H1 (cell line): ENCODE results near the gene KLF6. TPM values are rescaled to one million over a fixed set of nuclear protein-coding genes. Genes with fewer than 3 reads are reported as not detected.

Source experiments
- CTCF ChIA-PET: fragments of 300-600 bp; sonication (Branson Sonifier 250); formaldehyde crosslinking; loops from one replicate; lab custom pipeline; 2021; ENCODE audit not compliant: partially characterized antibody; lab: Charles Lee
- POLR2A ChIA-PET: fragments of 300-600 bp; sonication (Branson Sonifier 250); formaldehyde crosslinking; loops from one replicate; lab custom pipeline; 2021; ENCODE audit warnings: inconsistent platforms; ENCODE audit not compliant: partially characterized antibody; lab: Charles Lee
- DNase-seq, 2 experiments: peaks; one replicate each; pipeline versions ENCODE4 v3.0.0 to v3.0.0-alpha.2; 2010 to 2022; ENCODE audit warnings: low spot score in 2 of 2, low read depth in 1 of 2, mixed read lengths in 1 of 2
- FAIRE-seq: peaks from 2 replicates; lab custom pipeline; 2011; peaks lifted over from hg19 to GRCh38; lab: Jason Lieb, UNC
- H2AFZ ChIP-seq: 2 replicates; pipeline ENCODE4 v1.8.1; 2012; ENCODE audit warnings: low read length, inconsistent platforms
- H2AK5ac ChIP-seq: 2 replicates; pipeline ENCODE4 v1.6.1; 2013; ENCODE audit warnings: low read depth, low read length
- H2BK120ac ChIP-seq: replicated peaks from 2 replicates; pipeline ENCODE3; 2013; ENCODE audit warnings: low read depth, low read length, inconsistent platforms
- H2BK12ac ChIP-seq: 2 replicates; pipeline ENCODE4 v1.6.1; 2013; ENCODE audit warnings: low read depth, low read length
- H2BK15ac ChIP-seq: 2 replicates; pipeline ENCODE4 v1.6.1; 2013; ENCODE audit warnings: low read length
- H2BK20ac ChIP-seq: 2 replicates; pipeline ENCODE4 v1.6.1; 2013; ENCODE audit warnings: low read length
- H2BK5ac ChIP-seq: 2 replicates; pipeline ENCODE4 v1.6.1; 2013; ENCODE audit warnings: low read depth, low read length
- H3K14ac ChIP-seq: 2 replicates; pipeline ENCODE4 v1.6.1; 2013; ENCODE audit warnings: inconsistent platforms; ENCODE audit not compliant: insufficient read length
- H3K18ac ChIP-seq: 2 replicates; pipeline ENCODE4 v1.6.1; 2013; ENCODE audit warnings: low read length; ENCODE audit errors: extremely low read depth
- H3K23ac ChIP-seq: 2 replicates; pipeline ENCODE4 v1.6.1; 2013; ENCODE audit warnings: inconsistent platforms; ENCODE audit not compliant: insufficient read length
- H3K23me2 ChIP-seq: 2 replicates; pipeline ENCODE4 v1.6.1; 2013; ENCODE audit warnings: low read depth, low read length
- H3K27ac ChIP-seq: 2 replicates; pipeline ENCODE4 v1.6.1; 2011; ENCODE audit warnings: low read depth, low read length, inconsistent platforms
- H3K27me3 ChIP-seq, 4 experiments: replicated peaks in 1 of 4; 1 replicate in 1 of 4; 2 replicates in 3 of 4; pipeline versions ENCODE4 v1.6.1 to v1.8.1; 2011 to 2013; ENCODE audit warnings: low read length in 3 of 4, mild to moderate bottlenecking in 3 of 4, inconsistent platforms in 2 of 4, mixed read lengths in 2 of 4, moderate library complexity in 1 of 4; ENCODE audit not compliant: control insufficient read depth in 3 of 4, insufficient read depth in 3 of 4; ENCODE audit errors: extremely low read depth in 1 of 4
- H3K36me3 ChIP-seq, 4 experiments: 2 replicates each; pipeline versions ENCODE4 v1.6.1 to v1.8.1; 2011 to 2013; ENCODE audit warnings: mild to moderate bottlenecking in 4 of 4, low read length in 3 of 4, moderate library complexity in 2 of 4, control low read depth in 1 of 4, inconsistent platforms in 1 of 4; ENCODE audit not compliant: insufficient read depth in 4 of 4, control insufficient read depth in 2 of 4
- H3K4ac ChIP-seq: replicated peaks from 2 replicates; pipeline ENCODE3; 2013; ENCODE audit warnings: low read length, low read depth, mixed read lengths, inconsistent platforms; ENCODE audit not compliant: insufficient read length
- H3K4me1 ChIP-seq, 4 experiments: replicated peaks in 1 of 4; 1 replicate in 1 of 4; 2 replicates in 3 of 4; pipeline versions ENCODE4 v1.6.1 to v1.8.1; 2011 to 2013; ENCODE audit warnings: low read length in 3 of 4, inconsistent platforms in 2 of 4, mixed read lengths in 1 of 4; ENCODE audit not compliant: insufficient read depth in 4 of 4, control insufficient read depth in 3 of 4
- H3K4me2 ChIP-seq, 2 experiments: 2 replicates each; pipeline versions ENCODE4 v1.6.1 to v1.8.1; 2011 to 2013; ENCODE audit warnings: low read depth in 2 of 2, low read length in 2 of 2, control low read depth in 1 of 2, inconsistent platforms in 1 of 2, mild to moderate bottlenecking in 1 of 2; ENCODE audit not compliant: insufficient read depth in 1 of 2
- H3K4me3 ChIP-seq, 4 experiments: fragments of 200-600, 300-600 bp in 1 of 4; sonication (generic), shearing (Covaris generic), sonication (Bioruptor Twin) in 1 of 4; 2 replicates each; pipeline versions ENCODE4 v1.5.1 to v1.8.1; 2011 to 2016; ENCODE audit warnings: low read length in 4 of 4, low read depth in 3 of 4, control low read depth in 2 of 4, inconsistent platforms in 2 of 4, mild to moderate bottlenecking in 2 of 4, mixed read lengths in 1 of 4, moderate library complexity in 1 of 4; ENCODE audit not compliant: insufficient read depth in 2 of 4; ENCODE audit errors: extremely low read depth in 1 of 4
- H3K56ac ChIP-seq: replicated peaks from 2 replicates; pipeline ENCODE3; 2013; ENCODE audit warnings: low read depth, mild to moderate bottlenecking, mixed read lengths, low read length, inconsistent platforms; ENCODE audit not compliant: insufficient read length
- H3K79me1 ChIP-seq: 2 replicates; pipeline ENCODE4 v1.6.1; 2013; ENCODE audit warnings: low read depth, low read length, control low read depth
- H3K79me2 ChIP-seq, 2 experiments: 2 replicates each; pipeline versions ENCODE4 v1.6.1 to v1.8.1; 2012 to 2013; ENCODE audit warnings: low read length in 2 of 2, mild to moderate bottlenecking in 2 of 2, inconsistent platforms in 1 of 2; ENCODE audit not compliant: insufficient read depth in 2 of 2, control insufficient read depth in 1 of 2
- H3K9ac ChIP-seq, 4 experiments: replicated peaks in 1 of 4; 1 replicate in 1 of 4; 2 replicates in 3 of 4; pipeline versions ENCODE4 v1.6.1 to v1.8.1; 2011 to 2013; ENCODE audit warnings: low read depth in 3 of 4, low read length in 3 of 4, control low read depth in 2 of 4, mild to moderate bottlenecking in 2 of 4, moderate library complexity in 2 of 4, inconsistent platforms in 1 of 4; ENCODE audit errors: extremely low read depth in 1 of 4
- H3K9me3 ChIP-seq, 2 experiments: 2 replicates each; pipeline versions ENCODE4 v1.6.1 to v1.8.1; 2012 to 2013; ENCODE audit warnings: mild to moderate bottlenecking in 2 of 2, moderate library complexity in 2 of 2, control low read depth in 1 of 2, inconsistent platforms in 1 of 2, low read depth in 1 of 2, low read length in 1 of 2, mixed read lengths in 1 of 2; ENCODE audit not compliant: insufficient read depth in 2 of 2
- H4K20me1 ChIP-seq, 2 experiments: replicated peaks in 1 of 2; 2 replicates each; pipeline versions ENCODE3 to v1.8.1; 2011 to 2013; ENCODE audit warnings: inconsistent platforms in 2 of 2, low read length in 2 of 2, mild to moderate bottlenecking in 1 of 2; ENCODE audit not compliant: insufficient read depth in 2 of 2, control insufficient read depth in 1 of 2
- H4K5ac ChIP-seq: 2 replicates; pipeline ENCODE4 v1.6.1; 2013; ENCODE audit warnings: low read length, low read depth, mixed read lengths, inconsistent platforms; ENCODE audit not compliant: insufficient read length
- H4K8ac ChIP-seq: 2 replicates; pipeline ENCODE4 v1.8.0; 2013; ENCODE audit warnings: mild to moderate bottlenecking, moderate library complexity, low read length, inconsistent platforms; ENCODE audit not compliant: insufficient read depth; ENCODE audit errors: extremely low read depth
- H4K91ac ChIP-seq: replicated peaks from 2 replicates; pipeline ENCODE3; 2013; ENCODE audit warnings: low read length, mixed read lengths, inconsistent platforms; ENCODE audit not compliant: insufficient read length
- ASH2L ChIP-seq: fragments of 200-600, 300-600 bp; sonication (generic); IDR thresholded peaks from one replicate; pipeline ENCODE4 v1.7.1; 2017; ENCODE audit warnings: low read length
- CHD1 ChIP-seq: IDR thresholded peaks from 2 replicates; pipeline ENCODE4 v1.6.1; 2012; ENCODE audit warnings: low read depth, low read length, improper control_type of control experiment
- HDAC2 ChIP-seq, 2 experiments: fragments of 300-600 bp in 1 of 2; sonication (generic) in 1 of 2; IDR thresholded peaks; 2 replicates each; pipeline ENCODE4 v1.6.1; 2011 to 2012; ENCODE audit warnings: low read depth in 2 of 2, low read length in 2 of 2, mild to moderate bottlenecking in 2 of 2, moderate library complexity in 2 of 2, borderline replicate concordance in 1 of 2, inconsistent platforms in 1 of 2
- KDM4A ChIP-seq: IDR thresholded peaks from one replicate; pipeline ENCODE4 v1.7.1; 2012; ENCODE audit warnings: low read depth, mild to moderate bottlenecking, moderate library complexity, low read length, inconsistent platforms; ENCODE audit not compliant: severe bottlenecking
- PHF8 ChIP-seq: fragments of 200-600 bp; sonication (generic); conservative IDR thresholded peaks from 2 replicates; pipeline ENCODE4 v1.7.1; 2012; ENCODE audit warnings: low read depth, mild to moderate bottlenecking, inconsistent platforms, low read length, moderate library complexity
- POLR2AphosphoS5 ChIP-seq: IDR thresholded peaks from 2 replicates; pipeline ENCODE4 v1.6.1; 2011; ENCODE audit warnings: low read depth, low read length
- RAD21 ChIP-seq, 2 experiments: IDR thresholded peaks in 1 of 2; conservative IDR thresholded peaks in 1 of 2; 2 replicates each; pipeline ENCODE4 v1.6.1; 2011; ENCODE audit warnings: low read depth in 2 of 2, low read length in 2 of 2, improper control_type of control experiment in 1 of 2, inconsistent platforms in 1 of 2, mild to moderate bottlenecking in 1 of 2, moderate library complexity in 1 of 2
- RBBP5 ChIP-seq: IDR thresholded peaks from 2 replicates; pipeline ENCODE4 v1.7.1; 2012; ENCODE audit warnings: low read depth, mild to moderate bottlenecking, inconsistent platforms, low read length, moderate library complexity, borderline replicate concordance
- SRF ChIP-seq: IDR thresholded peaks from 2 replicates; pipeline ENCODE4 v1.6.1; 2011; ENCODE audit warnings: mild to moderate bottlenecking, low read depth, low read length, moderate library complexity
- TAF1 ChIP-seq: IDR thresholded peaks from 2 replicates; pipeline ENCODE4 v1.6.1; 2011; ENCODE audit warnings: mild to moderate bottlenecking, low read depth, low read length
- ZNF274 ChIP-seq: IDR thresholded peaks from 2 replicates; pipeline ENCODE4 v1.7.0; 2012; ENCODE audit warnings: low read length, borderline replicate concordance; ENCODE audit errors: extremely low read depth
- WGBS, 2 experiments: shearing (Covaris generic) in 1 of 2; methylation state at CpG; one replicate each; pipeline versions ENCODE4 v1.1.6 to v1.1.7; 2013 to 2015; ENCODE audit warnings: low lambda C conversion rate in 2 of 2, mixed read lengths in 2 of 2, inconsistent platforms in 1 of 2, low coverage in 1 of 2, missing lambda C conversion rate in 1 of 2; ENCODE audit not compliant: insufficient replicate concordance in 2 of 2, insufficient coverage in 1 of 2, insufficient read length in 1 of 2; ENCODE audit errors: extremely low coverage in 1 of 2, missing lambda C conversion rate in 1 of 2; 5-methylcytosine and 5-hydroxymethylcytosine counted together
- polyA plus RNA-seq, 7 experiments: library from polyadenylated mRNA; depleted of rRNA in 3 of 7; stranded (reverse) in 5 of 7; unstranded in 2 of 7; fragments of >200 nt in 5 of 7; fragments of 200-250 nt in 2 of 7; gene quantifications; 1 replicate in 5 of 7; 2 replicates in 1 of 7; 4 replicates in 1 of 7; pipeline versions ENCODE4 v1.2.1 to v1.2.3, GENCODE V29; 2011 to 2013; ENCODE audit warnings: missing spikeins in 2 of 7, mixed read lengths in 2 of 7
- total RNA-seq: library from RNA; stranded (reverse); fragmentation: NEBNext Ultra II Directional; extraction: Animal tissue kit (Norgen Biotek cat#: 25700); gene quantifications from 2 replicates; pipeline ENCODE4 v1.2.1, GENCODE V29; 2021
- TF ChIP-seq, protein P1 (sequence below): IDR thresholded peaks from 2 replicates; pipeline ENCODE4 v1.6.1; 2012; ENCODE audit warnings: inconsistent platforms

The KLF6 gene
- total and polyA plus RNA-seq, 2 of the 8 experiments (the other 6 are each of a cell fraction or from before 2014, with no cell fraction given): 5.7 to 19.5 TPM

DNA sequence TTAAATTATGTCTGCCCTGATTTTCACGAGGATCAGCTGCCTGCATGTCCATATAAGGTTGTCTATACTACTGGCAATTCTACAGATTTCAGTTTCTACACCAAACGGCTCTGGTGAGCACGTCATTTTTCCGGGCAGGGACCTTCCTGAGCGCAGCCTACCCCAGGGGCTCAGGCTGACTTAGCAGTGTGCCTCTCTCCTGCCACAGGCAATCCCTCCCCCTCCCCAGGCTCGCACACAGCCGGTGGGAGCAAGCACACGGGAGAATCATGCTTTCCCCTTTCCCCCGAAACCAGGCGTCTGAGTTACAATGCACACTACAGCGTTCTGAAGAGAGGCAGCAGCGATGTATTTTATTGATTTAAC lies 1.7 kb downstream of the KLF6 start:
- peak in 1 of 2 experiments; percentile 54 for DNase-seq

More for the DNA sequence above, 1.7 kb downstream of the KLF6 start:
- no peak for FAIRE-seq
- no peak overlapping the region for H2AFZ ChIP-seq
- H3K9me3 ChIP-seq: no peaks in the 10 kb centered on the region
- ChIA-PET POLR2A (interaction anchor here (0.7 to 4.0 kb wide), 11 partner anchors 8 to 543 kb away, joined by 3 to 43 read pairs (median 4); no protein-coding TSS in a partner anchor), CTCF (no interaction called here)
- H4K20me1 ChIP-seq: peaks cover 23 to 27% of the 10 kb centered on the region in 2 experiments
- no peak overlapping the region for H2BK20ac ChIP-seq
- WGBS, 2 experiments: 3% methylated on average over 12 of the region's 12 CpGs; no CpG with 5 or more reads in 1 of the 2 experiments
- no peak overlapping the region for H3K14ac ChIP-seq
- no peak overlapping the region for H3K23ac ChIP-seq
- no peak overlapping the region; the same call in 1 of the 2 replicates for H2BK5ac ChIP-seq
- H3K27me3 ChIP-seq: no peaks in the 10 kb centered on the region
- no peak overlapping the region for H2AK5ac ChIP-seq
- peaks cover 5 to 17% (median 12%) of the 10 kb centered on the region in 4 experiments for H3K4me1 ChIP-seq
- H4K8ac ChIP-seq: peak overlapping the region; percentile 79; the same call in 1 of the 2 replicates
- no peak overlapping the region for H2BK120ac ChIP-seq
- peaks cover 16% of the 10 kb centered on the region for H3K23me2 ChIP-seq
- H3K27ac ChIP-seq: 0 out of 2 replicates have a peak overlapping the region, but pooled peaks have one; percentile 7
- H3K4me2 ChIP-seq: peak overlapping the region; percentile 77 to 94
- peak overlapping the region; percentile 72 to 91 (median 86) for H3K4me3 ChIP-seq
- peaks cover 6 to 57% of the 10 kb centered on the region in 2 experiments for H3K79me2 ChIP-seq
- H3K4ac ChIP-seq: no peak overlapping the region
- no peak overlapping the region for H2BK15ac ChIP-seq
- no peak overlapping the region for H3K18ac ChIP-seq
- TF ChIP-seq TAF1: peak; percentile 40; the same call in 1 of the 2 replicates
- TF ChIP-seq SRF: no peak
- 0 out of 2 replicates have a peak, but pooled peaks have one; percentile 78 for TF ChIP-seq RBBP5
- TF ChIP-seq POLR2AphosphoS5: peak; percentile 76
- TF ChIP-seq PHF8: peak; percentile 36; the same call in 1 of the 2 replicates
- peak; percentile 17; the same call in 1 of the 2 replicates for TF ChIP-seq CHD1
- TF ChIP-seq RAD21 (IDR thresholded peaks at IDR 0.05 in 1 of 2, conservative IDR thresholded peaks at IDR 0.05 in 1 of 2; ENCODE audit: low read depth in 2 of 2, low read length in 2 of 2): peak; percentile 17 to 18; a peak in 2 of 4 replicates
- no peak for TF ChIP-seq ZNF274
- TF ChIP-seq, protein P1, sequence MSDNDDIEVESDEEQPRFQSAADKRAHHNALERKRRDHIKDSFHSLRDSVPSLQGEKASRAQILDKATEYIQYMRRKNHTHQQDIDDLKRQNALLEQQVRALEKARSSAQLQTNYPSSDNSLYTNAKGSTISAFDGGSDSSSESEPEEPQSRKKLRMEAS: peak; percentile 13; the same call in 1 of the 2 replicates
- no peak for TF ChIP-seq HDAC2 (IDR thresholded peaks at IDR 0.05; ENCODE audit: borderline replicate concordance in 1 of 2, low read depth in 2 of 2, low read length in 2 of 2)
- TF ChIP-seq ASH2L: peak; percentile 87
- TF ChIP-seq KDM4A: no peak
- TF ChIP-seq, all 59 proteins: peak for 8
- Histone ChIP-seq H3K79me1 (peaks cover 22% of the 10 kb centered on the region), H4K91ac (no peak overlapping the region), H3K56ac (no peak overlapping the region), H3K36me3 (peaks cover 22 to 36% (median 35%) of the 10 kb centered on the region in 4 experiments), H2BK12ac (peak overlapping the region; percentile 40; the same call in 1 of the 2 replicates), H4K5ac (no peak overlapping the region), H3K9ac (peak overlapping the region; percentile 83 to 92 (median 89))
